Activated T-cell treated with anti-CD3 and anti-CD28 coated beads, Interleukin-2, amount 50 U/mL, for 1 hour (primary cell): ENCODE measurements around the gene PBX2.
A peak's percentile ranks its signal among the peaks of the same experiment; 100 is the strongest.
"Not testable (repeated sequence)": the region's sequence is repeated elsewhere in the genome, so short reads cannot be mapped to it uniquely, and the experiment has no call there.

Experiments
- DNase-seq: peaks from one replicate; pipeline ENCODE4 v3.0.0-alpha.2; 2020

PBX2 gene

GRCh38 chr6:32202186-32202585 lies 12.2 kb upstream of the PBX2 start:
- DNase-seq, result no peak

DNA sequence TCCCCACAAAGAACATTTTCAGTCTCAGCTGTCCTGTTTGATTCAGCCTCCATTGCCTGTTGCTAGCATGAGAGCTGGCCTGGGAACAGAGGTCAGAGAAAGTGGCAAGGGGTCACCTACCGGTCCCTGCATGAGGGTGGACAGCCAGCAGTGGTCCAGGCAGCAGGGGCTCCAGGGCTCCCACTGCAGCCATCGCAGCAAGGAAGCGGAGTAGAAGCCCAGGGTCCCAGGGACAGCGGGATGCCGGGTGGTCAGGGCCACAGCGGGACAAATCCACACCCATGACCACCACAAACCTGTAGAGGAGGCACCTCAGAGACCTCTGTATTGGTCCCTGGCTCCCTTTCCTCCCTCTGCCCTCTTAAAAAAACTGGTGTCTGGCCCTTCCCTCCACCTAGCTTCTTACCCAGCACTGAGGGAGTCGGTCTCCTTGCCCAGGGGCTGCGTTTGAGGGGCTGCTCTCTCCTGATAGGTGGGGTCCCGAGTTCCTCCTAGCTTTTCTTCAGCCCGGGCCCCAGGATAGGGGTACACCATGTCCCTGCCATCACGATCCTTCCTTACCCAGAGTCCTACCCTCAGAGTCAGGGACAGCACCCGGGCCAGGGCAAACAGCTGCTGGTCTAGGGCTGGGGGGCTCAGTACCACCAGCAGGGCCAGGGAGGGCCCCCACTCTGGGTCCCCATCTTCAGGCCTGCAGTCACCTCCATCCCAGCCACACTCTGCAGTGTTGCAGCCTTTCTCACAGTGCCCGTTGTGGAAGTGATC lies 10.9 kb upstream of the PBX2 start:
- DNase-seq, result no peak

DNA sequence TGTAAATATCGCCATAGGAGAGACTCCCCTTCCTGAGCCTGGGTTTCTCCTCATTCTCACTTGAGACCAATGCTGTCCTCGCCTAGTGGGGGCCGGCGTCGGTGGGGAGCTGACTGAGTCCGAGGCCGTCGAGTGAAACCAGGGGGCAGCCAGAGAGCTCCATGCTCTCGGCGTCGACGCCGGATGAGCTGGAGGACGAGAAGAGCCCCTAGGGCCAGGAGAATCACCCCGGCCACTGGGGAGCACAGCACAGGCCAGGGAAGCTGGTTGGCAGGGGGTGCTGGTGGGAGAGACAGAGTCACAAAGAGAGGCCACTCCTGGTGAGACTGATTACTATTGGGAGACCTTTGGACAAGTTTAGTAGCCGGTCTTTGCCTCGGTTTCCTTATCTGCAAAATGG lies 8.9 kb upstream of the PBX2 start:
- DNase-seq, result no peak

DNA sequence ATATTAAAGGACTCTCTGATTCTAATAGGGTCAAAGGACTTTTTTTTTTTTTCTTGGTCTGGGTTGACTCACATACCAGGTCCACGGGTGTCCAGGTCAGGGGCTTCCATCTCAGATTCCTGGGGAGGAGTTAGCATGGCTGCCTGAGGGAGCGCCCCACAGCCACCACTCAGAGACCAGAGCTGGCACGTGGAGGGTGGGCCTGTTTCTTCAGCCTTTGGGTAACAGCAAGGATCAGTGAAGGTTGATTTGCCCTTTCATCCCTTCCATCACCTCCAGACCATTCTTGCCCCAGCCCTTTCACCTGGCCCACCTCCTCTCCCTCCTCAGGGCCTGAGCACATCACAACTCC lies 8.3 kb upstream of the PBX2 start:
- no peak for DNase-seq

DNA sequence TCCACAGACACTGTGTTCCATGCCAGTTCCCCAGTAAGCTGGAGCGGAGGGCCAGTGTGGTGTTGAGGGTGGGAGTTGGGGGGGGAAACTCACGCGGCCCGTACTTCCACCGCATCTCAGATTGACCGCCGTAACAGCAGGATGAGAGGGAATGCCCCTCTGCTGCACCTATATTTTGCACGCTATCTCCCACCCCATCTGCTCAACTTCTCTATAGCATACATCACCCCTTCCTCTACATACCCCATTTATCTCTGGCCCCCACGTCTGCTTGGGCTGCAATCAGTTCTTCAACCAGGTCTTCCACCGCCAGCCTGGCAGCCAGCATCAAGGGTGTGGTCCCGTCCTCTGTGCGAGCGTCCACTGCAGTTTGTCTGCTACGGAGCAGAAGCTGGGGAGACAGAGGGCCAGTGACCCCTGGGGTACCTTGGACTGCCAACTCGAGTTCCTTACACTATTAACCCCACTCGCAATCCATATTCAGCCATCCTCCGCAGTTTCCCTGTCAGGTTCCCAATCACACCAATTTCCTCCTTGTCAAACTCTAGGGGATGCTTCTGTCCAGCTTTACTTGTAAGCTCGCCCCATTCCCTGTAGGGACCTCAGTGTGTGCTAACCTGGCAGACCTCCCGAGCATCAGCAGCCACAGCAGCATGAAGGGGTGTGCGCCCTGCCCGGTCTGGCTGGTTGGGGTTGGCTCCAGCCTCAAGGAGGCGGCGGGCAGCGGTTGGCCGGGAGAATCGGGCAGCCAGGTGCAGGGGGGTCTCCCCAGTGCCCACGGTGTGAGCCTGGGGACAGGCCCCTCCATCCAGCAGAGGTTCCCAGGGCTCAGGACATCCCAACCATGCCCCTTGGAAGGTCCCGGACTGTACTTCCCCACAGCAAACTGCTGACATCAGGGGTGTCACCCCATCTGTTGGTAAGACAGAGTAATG lies 6.9 kb upstream of the PBX2 start:
- DNase-seq, result no peak

GRCh38 chr6:32195902-32196681 lies 6.1 kb upstream of the PBX2 start:
- no peak for DNase-seq

- DNase-seq, result peak; percentile 98
Measured at GRCh38 chr6:32195652-32195901, 5.6 kb upstream of the PBX2 start.

DNA sequence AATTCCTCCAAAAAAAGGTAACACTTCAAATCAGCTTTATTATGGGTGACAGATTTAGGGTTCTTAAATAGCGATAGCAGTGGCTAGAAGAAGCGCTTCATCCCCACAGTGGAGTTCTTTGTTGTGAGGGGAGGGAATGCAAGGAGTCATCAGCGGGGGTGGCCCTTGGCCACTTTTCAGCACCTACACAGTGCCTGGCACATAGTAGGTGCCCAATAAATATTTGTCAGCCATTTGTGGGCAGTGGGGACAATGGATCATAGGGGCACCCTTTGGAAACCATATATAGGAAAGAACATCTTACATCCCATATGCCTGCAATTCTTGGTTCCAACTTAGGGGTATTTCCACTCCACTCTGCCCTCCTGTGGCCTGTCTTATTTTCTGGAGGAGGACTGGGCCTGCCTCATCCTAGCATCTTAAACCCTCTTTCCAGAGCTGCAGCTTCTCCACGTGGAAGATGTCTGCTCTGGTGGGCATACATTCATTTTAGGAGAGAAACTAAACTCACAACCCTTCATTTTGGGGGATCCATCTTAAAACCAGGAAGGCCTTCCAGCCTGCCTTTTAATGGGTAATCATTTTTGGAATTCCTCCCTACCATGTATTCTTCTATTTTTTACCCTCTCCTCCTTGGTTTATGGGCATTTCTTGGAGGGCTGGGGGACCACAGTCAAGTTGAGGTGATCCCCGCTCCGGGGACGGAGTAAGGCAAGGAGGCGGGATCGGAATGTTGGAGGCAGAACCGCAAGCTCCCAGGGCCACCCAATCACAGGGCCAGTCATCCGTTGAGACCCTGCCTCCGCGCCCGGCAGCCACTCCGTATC lies 5.0 kb upstream of the PBX2 start:
- DNase-seq, result no peak

DNA sequence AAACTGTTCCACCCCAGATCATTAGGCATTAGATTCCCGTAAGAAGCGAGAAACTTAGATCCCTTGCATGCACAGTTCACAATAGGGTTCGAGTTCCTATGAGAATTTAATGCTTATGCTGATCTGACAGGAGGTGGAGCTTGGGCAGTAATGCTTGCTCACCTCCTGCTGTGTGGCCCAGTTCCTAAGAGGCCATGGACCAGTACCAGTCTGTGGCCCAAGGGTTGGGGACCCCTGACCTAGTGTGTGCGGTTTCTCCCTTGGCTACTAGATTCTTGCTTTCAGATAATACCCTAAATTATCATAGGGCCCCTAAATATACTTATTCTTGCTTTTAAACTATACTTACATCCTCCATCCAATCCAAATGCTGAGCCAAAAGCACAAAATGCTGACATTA lies 4.4 kb upstream of the PBX2 start:
- no peak for DNase-seq

GRCh38 chr6:32193096-32193495 lies 3.1 kb upstream of the PBX2 start:
- not testable (repeated sequence) for DNase-seq

GRCh38 chr6:32192608-32193039 lies 2.6 kb upstream of the PBX2 start, which contains the start of gene GPSM3:
TSS of gene GPSM3 (minus strand) at chr6:32192643. CDS start at chr6:32192513, 130 bp downstream.
- peak; percentile 63 for DNase-seq

DNA sequence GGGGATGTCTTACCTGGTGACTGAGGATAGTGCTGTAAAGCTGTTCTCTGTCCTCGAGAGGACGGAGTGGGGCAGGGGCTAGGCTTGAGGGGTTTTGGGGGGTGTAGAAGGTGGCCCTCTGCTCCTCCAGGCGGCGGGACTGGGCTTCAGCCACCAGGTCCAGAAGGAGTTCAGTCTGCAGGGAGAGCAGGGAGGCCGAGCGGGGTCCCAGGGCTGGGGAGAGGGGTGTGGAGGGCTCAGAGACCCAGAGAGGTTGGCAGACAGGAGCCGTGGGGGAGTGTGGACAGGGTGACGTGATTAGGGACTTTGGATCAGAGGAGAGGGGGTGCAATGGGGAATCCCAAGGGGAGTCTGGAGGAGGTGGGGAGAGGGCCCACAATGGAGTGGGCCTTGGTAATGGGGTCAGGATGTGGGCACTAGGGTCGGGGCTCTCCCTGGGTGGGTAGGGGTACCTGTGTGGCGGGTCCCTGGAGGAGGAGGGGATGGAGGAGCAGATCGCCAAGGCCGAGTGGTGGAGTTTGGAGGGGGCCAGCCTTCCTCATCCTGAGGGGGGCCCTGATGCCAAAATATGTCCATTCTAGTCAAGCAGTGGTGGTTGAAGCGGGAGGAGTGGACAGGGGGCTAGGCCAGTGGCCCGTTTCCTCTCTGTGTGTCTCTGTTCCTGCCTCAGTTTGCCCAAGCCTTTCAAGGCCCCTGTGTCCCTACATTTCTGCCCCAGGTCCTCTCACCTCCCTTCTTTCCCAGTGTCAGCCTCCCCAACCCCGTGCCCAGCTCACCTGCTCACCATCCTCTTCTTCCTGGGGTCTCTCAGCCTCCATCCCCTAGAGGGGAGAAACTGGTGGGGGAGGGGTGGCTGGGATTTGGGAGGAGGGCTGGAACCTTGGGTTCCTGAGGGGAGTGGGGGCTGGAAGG lies 1.9 kb upstream of the PBX2 start:
- no peak for DNase-seq

DNA sequence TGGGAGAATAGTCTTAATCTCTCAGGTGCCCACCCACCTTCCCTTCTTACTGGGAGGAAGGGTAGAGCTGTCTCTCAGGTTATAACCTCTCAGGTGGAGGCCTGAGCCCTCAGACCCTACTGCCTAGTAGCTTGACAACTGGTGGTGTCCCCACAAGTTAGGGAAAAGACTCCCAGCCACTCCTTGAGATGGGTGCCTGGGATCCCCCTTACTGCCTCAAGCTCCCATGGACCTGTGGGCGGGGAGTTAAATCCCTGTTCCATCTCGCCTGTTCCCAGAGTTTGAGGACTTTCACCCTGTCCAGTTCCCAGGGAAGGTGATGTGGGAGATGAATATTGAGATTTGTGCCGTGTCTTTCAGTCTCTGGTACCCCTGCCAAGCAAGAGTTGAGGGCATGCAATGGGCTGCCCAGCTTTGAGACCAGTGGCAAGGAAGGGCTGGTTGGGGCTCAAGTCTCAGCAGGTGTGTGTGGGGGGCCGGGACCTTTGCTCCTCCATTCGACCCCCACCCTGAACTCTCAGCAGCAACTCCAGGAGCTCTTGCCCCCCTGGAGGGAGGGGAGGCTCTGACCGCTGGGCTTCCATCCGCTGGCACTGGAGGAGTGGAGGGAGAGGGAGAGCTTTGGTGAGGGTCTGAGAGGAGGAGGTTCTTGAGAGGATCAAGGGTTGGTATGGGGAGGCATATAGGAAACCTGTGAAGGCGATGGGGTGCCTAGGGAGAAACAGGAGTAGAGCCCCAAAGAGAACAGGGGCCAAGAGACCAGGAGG lies 1.1 kb upstream of the PBX2 start:
- DNase-seq, result no peak

- no peak for DNase-seq
Measured at GRCh38 chr6:32189742-32190053, 304 bp downstream of the PBX2 start.

DNA sequence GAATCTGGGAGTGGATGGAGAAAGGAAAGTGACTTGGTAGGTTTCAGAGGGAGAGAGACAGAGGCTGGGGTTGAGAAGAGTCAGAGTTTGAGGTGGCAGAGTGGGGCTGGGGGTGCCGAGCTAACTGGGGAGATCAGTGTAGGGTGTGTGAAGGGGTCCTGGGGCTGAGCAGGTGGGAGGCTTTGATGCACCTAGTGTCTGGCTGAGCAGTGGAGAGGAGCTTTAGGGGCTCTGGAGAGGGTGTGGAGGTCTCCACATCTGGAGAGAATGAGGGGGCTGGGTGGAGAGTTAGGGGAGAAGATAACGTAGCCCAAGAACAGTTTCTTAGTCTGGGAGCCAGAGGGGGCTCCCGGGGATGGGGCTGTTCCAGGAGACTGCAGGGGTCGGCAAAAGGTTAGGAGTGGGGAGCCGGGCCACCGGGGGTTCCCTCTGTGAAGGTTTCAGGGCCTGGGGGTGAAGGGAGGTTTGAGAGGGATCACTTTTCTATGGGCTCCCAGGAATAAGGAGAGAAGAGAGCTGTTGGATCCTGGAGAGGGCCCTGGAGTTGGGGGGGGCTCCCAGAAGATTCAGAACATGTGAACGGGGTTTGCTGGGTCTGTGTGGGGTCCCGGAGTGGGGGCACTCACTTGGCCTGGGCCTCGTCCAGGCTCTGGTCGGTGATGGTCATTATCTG lies 797 bp downstream of the PBX2 start:
- DNase-seq, result no peak

DNA sequence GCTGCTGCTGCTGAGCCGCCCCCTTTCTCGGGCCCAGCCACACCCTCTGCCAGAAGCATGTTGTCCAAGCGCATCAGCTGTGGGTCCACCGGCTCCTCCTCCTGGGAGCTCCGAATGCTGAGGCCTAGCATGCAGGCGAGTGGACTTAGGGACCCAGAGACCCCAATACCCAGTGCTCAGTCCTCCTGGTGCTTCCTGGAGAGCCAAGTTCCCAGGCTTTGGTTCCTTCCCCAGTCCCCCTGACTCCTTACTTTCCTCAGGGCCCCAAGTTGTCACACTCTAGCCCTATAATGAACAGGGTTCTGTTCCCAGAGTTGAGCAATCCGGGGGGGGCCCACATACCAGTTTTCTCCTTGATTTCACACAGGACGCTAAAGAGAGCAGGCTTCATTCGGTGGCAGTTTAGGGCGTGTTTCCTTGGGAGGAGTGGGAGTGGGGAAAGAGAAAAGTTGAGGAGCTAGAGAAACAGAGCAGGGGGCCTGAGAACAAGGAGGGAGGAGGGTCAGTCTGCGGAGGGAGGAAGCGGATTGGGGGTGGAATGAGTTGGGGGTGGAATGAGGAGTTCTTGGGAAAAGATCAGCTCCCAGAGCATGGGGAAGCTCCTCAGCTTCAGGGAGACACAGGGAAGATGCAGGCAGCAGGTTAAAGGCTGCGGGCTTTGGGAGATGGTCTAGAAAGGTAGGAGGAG lies 1.5 kb downstream of the PBX2 start:
- DNase-seq, result no peak

DNA sequence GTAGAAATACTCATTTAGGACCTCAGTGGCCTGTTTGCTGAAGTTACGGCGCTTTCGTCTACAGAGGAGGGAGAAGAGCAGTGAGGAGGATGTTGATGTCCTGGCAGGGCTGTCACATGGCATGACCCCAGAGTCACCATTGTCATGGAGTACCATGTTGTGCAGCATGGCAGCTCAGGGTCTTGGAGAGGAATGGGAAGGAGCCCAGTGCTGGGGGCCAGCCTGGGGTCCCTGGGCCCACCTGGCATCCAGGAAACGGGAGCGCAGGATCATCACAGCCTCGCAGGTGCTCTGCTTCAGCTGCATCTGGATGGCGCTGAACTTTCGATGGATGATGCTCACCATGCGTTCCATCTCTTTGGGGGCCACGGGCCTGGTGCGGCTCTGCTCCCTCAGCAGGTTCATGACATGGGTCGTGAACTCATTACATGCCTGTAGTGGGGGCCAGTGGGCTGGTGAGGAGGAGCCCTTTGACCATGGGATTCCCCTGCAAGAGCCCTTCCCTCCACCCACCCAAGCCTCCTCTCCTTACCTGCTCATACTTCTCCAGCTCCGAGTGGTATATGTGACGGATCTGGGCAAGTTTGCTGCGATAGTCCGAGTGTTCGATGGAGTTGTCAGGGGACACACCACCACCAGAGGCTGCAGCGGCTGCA lies 2.1 kb downstream of the PBX2 start:
- not testable (repeated sequence) for DNase-seq

GRCh38 chr6:32187009-32187709 lies 2.8 kb downstream of the PBX2 start:
- DNase-seq, result no peak
